ENCODE measurements around the gene NGB.
"Not testable (repeated sequence)": the region's sequence is repeated elsewhere in the genome, so short reads cannot be mapped to it uniquely, and the experiment has no call there.

The NGB gene, protein sequence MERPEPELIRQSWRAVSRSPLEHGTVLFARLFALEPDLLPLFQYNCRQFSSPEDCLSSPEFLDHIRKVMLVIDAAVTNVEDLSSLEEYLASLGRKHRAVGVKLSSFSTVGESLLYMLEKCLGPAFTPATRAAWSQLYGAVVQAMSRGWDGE

GRCh38 chr14:77271113-77271710 lies at the start of gene NGB:
Gene NGB, minus strand, starts transcription at chr14:77271206. Its CDS starts 269 bp downstream, at chr14:77270937.
- peak; percentile 22 for DNase-seq (ENCODE audit: low read depth, low spot score)

DNA sequence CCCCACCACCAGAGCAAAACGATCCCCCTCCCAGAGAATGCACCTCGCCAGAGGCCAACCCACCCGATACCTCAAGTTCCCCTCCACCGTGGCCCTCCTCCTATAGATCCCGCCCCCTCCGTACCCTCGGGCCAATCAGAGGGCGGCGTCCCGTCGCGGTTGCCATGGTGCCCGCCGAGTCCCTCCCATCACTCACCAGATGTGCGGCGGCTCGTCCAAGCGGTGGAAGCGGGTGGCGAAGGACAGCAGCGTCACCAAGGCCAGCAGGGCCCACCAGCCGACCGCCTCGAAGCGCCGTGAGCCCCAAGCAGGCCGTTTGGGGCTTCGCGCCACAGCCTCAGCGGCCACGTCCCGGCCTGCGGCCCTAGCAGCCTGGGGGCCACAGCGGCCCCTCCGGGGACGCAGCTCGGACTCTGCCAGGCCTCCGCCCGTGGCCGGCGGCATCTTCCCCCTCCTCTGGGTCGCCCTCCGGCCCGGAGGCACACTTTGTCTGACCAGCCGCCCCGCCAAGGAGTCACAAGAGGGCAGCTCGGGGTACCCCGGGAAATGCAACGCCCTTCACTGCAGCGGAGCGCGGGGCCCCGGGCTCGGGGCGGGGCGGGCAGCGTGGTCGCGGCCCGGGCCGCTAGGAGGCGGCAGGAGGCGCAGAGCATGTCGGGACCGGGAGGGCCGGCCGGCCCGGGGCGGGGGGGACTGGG lies 49.4 kb upstream of the NGB start, which contains the start of gene POMT2:
Gene POMT2 (minus strand): TSS at position 646 of the 698 bp plus-strand sequence. CDS start 202 bp downstream, at position 444.
- DNase-seq (ENCODE audit: low read depth, low spot score), result peak; percentile 99

- DNase-seq (ENCODE audit: low read depth, low spot score), result peak; percentile 25
These were observed 48.4 kb upstream of the NGB start for GRCh38 chr14:77319422-77319821.

DNA sequence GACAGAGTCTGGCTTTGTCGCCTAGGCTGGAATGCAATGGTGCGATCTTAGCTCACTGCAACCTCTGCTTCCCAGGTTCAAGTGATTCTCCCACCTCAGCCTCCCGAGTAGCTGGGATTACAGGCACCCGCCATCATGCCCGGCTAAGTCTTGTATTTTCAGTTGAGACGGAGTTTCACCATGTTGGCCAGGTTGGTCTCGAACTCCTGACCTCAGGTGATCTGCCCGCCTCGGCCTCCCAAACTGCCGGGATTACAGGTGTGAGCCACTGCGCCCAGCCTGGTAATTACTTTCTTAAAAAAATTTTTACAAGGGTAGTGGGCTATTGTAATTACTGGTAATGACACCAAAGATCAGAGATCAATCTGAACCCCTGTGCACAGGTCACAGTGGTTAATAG lies 47.8 kb upstream of the NGB start:
- not testable (repeated sequence) for DNase-seq (ENCODE audit: low read depth, low spot score)

DNA sequence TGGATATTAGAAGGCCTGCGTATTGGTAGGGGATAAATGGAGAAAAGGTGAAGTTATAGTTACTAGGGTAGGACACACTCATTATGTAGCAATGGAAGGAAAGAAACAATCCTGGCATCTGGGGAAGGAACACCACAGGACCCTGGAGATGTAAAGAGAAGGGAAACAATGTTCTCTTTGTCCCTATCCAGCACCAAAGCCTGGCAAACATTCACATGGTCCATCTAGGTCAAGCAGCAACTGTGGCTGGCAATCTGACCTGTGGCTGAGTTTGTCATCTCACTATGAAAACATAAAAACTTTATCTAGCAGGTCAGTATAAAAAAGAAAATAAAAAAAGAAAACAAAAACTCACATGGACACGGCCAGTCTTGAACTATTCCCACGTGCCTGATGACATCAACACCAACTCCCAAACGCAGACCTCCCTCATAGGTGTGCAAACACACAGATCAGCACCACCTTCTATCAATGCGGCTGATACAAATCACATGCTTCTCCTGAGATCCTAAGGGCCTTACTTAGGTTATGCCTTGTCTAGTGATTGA lies 47.1 kb upstream of the NGB start:
- no peak for DNase-seq (ENCODE audit: low read depth, low spot score)

DNA sequence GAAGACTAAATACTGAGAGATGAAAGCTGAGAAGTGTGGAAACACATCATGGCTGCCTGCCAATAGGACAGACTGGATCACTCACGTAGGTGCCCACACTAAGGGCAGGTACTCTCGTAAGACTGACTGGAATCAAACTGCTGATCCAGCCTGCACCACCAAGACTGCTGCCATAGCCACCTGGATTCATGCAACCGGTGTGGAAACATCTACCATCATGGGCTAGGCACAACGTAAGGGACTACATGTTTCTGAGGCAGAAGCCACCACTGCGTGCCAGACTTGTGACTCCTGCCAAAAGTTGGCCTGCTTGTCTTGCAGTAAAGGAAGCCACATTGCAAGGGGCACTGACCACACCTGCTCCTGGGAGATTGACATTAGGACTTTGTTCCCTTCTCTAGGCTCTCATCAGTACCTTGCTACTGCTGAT lies 45.9 kb upstream of the NGB start:
- DNase-seq (ENCODE audit: low read depth, low spot score), result no peak

DNA sequence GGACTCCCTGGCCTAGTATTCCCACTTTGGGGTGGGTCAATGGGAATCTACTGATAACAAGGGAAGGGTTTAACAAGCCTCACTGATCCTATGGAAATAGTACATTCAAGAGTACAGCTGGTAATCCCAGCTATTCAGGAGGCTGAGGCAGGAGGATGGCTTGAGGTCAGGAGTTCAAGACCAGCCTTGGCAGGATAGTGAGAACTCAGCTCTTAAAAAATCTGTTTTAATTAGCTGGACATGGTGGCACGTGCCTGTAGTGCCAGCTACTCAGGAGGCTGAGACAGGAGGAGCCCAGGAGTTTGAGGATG lies 45.1 kb upstream of the NGB start:
- DNase-seq (ENCODE audit: low read depth, low spot score), result no peak

- peak; percentile 32 for DNase-seq (ENCODE audit: low read depth, low spot score)
These were observed 43.8 kb upstream of the NGB start for GRCh38 chr14:77314539-77315457.

DNA sequence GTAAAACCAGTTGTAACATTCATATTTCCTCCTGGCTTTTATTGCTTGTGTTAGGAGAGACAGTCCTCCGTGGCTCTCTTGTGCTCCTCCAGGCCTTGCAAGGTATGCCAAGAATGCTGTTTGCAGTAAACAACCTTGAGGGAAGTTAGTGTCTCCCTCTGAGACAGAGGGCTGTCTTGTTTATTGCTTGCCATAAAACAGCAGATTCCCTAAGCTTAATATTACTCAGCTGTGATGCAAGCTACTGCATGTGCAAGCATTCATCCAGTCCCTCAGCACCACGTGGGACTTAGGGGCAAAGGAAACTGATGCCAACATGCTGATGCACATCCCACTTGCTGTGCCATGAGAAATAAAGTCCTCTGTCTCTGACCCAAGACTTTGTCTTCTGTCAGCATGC lies 43.0 kb upstream of the NGB start:
- DNase-seq (ENCODE audit: low read depth, low spot score), result peak; percentile 85

GRCh38 chr14:77313371-77313770 lies 42.4 kb upstream of the NGB start:
- DNase-seq (ENCODE audit: low read depth, low spot score), result no peak

DNA sequence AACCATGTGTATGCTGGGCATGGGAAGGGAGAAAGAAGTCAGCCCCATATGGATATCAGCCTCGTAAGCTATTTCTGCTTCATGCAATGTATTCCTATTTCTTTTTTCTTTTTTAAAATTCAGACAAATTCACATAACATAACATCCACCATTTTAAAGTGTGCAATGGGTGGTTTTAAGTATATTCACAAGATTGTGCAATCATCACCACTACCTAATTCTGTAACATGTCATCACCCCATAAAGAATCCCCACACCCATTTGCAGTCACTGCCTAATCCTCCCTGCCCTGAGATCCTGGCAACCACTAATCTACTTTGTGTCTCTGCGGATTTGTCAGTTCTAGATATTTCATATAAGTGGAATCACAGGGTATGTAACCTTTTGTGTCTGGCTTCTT lies 40.2 kb upstream of the NGB start:
- DNase-seq (ENCODE audit: low read depth, low spot score), result no peak

DNA sequence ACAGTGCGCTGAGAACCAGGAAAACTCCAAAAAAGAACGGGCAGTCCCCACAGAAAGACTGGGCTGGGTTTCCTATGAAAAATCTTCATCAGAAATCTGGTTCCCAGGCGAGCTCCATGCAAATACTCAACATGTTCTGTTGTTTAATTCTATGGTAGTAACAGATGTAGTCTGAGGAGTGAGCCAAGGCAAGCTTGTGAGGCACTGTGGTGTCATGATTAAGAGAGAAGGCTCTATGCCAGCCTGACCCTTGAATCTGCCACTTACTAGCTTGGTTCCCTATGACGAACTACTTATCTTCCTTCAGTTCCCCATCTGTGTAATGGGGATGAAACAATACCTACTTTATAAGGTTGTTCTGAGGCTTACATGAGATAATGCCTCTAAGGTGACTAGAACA lies 39.0 kb upstream of the NGB start:
- DNase-seq (ENCODE audit: low read depth, low spot score), result no peak

GRCh38 chr14:77309131-77309530 lies 38.1 kb upstream of the NGB start:
- DNase-seq (ENCODE audit: low read depth, low spot score), result no peak

GRCh38 chr14:77306851-77307496 lies 36.0 kb upstream of the NGB start:
- peak; percentile 80 for DNase-seq (ENCODE audit: low read depth, low spot score)

DNA sequence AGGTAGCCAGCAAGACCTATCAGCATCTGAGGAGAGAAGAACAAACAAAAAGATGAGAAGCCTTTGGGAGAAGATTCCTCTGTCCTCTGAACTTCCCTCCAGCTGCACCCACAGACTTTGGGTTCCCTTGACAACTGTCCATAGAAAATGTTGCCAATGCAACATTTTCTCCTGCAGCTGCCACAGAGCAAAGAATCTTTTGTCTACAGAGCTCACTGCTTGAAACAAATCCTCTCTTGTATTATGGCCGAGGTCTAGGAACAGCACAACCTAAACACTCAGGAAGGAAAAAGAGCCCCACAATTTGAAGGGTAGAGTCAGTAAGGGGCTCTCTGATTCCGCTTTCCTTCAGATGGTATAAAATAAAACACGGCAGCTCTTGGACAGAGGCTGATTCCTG lies 35.4 kb upstream of the NGB start:
- no peak for DNase-seq (ENCODE audit: low read depth, low spot score)

DNA sequence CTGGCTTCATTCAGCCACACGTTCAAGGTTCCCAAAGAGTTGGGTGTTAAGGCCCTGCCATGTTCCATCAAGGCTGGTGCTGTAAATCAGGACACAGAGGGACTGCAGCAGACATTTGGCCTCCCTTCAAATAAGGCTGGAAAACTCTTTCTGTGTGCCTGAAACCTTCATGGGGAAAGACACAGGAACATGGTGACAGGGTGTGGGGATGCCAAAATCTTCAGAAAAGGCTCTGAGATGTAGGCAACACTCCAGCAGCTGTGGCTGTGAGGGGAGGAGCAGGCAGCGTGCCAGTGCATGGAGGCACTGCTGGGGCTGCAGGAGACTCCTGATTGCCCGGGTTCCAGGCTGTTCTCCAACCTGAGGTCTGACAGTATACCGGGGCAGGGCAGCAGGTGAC lies 34.7 kb upstream of the NGB start:
- no peak for DNase-seq (ENCODE audit: low read depth, low spot score)

DNA sequence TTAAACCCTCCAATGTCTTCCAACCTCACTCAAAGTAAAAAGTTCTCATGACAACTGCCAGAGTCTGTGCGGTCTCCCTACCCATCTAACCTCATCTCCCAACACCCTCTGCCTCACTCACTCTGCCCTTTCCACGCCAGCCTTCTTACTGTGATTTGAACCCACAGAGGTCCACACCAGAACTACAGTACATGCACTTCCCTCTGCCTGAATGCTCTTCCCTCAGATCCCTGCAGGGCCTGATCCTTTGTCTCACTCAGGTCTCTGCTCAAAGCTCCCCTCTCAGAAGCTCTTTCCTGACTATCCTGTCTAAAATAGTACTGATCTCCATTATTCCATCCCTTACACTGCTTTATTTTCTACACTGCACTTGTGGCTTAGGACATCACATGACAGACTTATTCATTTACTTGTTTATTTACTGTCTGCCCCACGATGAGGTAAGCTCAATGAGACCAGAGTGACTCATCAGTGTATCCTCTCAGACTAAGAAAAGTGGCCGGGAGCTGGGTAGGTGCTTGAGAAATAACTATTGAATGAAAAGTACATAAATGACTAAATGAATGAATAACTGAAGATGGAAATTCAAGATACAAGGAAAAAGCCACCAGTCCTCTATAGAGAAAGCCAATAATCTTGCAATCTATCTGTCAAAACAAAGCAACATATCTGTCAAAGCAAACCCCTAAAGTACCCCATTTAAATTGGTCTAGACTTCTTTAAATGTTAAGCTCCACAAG lies 32.6 kb upstream of the NGB start:
- no peak for DNase-seq (ENCODE audit: low read depth, low spot score)

- peak; percentile 63 for DNase-seq (ENCODE audit: low read depth, low spot score)
These were observed 31.9 kb upstream of the NGB start for GRCh38 chr14:77302926-77303325.

GRCh38 chr14:77301103-77301502 lies 30.1 kb upstream of the NGB start:
- DNase-seq (ENCODE audit: low read depth, low spot score), result peak; percentile 91

- no peak for DNase-seq (ENCODE audit: low read depth, low spot score)
These were observed 28.8 kb upstream of the NGB start for GRCh38 chr14:77299771-77300170.

DNA sequence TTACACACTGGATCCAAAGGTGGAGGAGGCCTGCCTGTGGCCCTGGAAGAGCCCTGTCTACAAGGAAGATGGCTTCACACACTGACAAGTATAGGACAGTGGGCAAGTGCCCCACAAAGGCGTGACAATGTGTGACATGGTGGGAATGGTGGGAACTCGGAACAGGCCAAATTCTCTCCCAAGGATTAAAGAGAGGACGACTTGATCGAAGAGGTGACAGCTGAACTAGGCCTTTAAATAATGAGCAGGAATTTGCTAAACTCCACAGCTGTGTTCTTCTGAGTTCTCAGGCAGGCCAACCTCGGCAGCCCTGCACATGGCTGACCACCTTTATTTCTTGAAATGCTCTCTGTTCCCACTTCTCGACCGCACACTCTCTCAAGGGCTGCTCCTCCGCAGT lies 25.9 kb upstream of the NGB start:
- DNase-seq (ENCODE audit: low read depth, low spot score), result no peak
